ENCODE results near the gene TBCA. TPM values are rescaled to one million over a fixed set of nuclear protein-coding genes. Genes with fewer than 3 reads are reported as not detected.

The TBCA gene
- total RNA-seq, 1 experiment from 2014 or later = 310 TPM

DNA sequence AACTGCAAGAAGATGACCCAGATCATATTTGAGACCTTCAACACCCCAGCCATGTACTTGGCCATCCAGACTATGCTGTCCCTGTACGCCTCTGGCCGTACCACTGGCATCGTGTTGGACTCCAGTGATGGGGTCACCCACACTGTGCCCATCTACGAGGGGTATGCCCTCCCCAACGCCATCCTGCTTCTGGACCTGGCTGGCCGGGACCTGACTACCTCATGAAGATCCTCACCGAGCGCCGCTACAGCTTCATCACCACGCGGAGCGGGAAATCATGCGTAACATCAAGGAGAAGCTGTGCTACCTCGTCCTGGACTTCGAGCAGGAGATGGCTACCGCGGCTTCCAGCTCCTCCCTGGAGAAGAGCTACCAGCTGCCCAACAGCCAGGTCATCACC lies 9.1 kb upstream of the TBCA start:
- Mint-ChIP-seq H3K4me3 (ENCODE audit: unreplicated experiment) (no peak overlapping the region), H3K4me1 (ENCODE audit: insufficient read depth, unreplicated experiment) (no peaks in the 10 kb centered on the region), H3K36me3 (ENCODE audit: insufficient read depth, unreplicated experiment) (no peaks in the 10 kb centered on the region), H3K27ac (ENCODE audit: low read depth, unreplicated experiment) (no peak overlapping the region), H3K9me3 (ENCODE audit: unreplicated experiment) (no peaks in the 10 kb centered on the region), H3K27me3 (ENCODE audit: insufficient read depth, unreplicated experiment) (no peaks in the 10 kb centered on the region)
- CTCF ChIA-PET = interaction anchor here (0.6 to 0.7 kb wide), 2 partner anchors 16 to 181 kb away, joined by 3 read pairs; no protein-coding TSS in a partner anchor
- no TSS peak for BruUV-seq (replicated peaks)
- no peak for DNase-seq (ENCODE audit: unreplicated experiment)
- TF ChIP-seq, protein P1, sequence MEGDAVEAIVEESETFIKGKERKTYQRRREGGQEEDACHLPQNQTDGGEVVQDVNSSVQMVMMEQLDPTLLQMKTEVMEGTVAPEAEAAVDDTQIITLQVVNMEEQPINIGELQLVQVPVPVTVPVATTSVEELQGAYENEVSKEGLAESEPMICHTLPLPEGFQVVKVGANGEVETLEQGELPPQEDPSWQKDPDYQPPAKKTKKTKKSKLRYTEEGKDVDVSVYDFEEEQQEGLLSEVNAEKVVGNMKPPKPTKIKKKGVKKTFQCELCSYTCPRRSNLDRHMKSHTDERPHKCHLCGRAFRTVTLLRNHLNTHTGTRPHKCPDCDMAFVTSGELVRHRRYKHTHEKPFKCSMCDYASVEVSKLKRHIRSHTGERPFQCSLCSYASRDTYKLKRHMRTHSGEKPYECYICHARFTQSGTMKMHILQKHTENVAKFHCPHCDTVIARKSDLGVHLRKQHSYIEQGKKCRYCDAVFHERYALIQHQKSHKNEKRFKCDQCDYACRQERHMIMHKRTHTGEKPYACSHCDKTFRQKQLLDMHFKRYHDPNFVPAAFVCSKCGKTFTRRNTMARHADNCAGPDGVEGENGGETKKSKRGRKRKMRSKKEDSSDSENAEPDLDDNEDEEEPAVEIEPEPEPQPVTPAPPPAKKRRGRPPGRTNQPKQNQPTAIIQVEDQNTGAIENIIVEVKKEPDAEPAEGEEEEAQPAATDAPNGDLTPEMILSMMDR (IDR thresholded peaks at IDR 0.05; ENCODE audit: unreplicated experiment) = no peak
- POLR2A ChIA-PET = no interaction called here
- intact Hi-C loops (cut with micrococcal nuclease) = no loop called here

DNA sequence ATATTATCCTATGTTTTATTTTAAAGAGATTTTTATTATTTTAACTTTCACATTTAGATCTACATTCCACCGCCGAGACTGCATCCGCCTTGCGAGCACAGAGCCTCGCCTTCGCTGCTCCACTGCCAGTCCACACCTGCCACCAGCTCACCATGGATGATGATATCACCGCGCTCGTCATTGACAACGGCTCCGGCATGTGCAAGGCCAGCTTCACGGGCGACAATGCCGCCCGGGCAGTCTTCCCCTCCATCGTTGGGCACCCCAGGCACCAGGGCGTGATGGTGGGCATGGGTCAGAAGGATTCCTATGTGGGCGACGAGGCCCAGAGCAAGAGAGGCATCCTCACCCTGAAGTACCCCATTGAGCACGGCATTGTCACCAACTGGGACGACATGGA lies 8.6 kb upstream of the TBCA start:
- CTCF ChIA-PET = interaction anchor here (0.6 kb wide), 1 partner anchor 180 kb away, joined by 3 read pairs; no protein-coding TSS in a partner anchor
- intact Hi-C loops (cut with micrococcal nuclease) = no loop called here
- TF ChIP-seq, protein P1 (IDR thresholded peaks at IDR 0.05; ENCODE audit: unreplicated experiment) = no peak

DNA sequence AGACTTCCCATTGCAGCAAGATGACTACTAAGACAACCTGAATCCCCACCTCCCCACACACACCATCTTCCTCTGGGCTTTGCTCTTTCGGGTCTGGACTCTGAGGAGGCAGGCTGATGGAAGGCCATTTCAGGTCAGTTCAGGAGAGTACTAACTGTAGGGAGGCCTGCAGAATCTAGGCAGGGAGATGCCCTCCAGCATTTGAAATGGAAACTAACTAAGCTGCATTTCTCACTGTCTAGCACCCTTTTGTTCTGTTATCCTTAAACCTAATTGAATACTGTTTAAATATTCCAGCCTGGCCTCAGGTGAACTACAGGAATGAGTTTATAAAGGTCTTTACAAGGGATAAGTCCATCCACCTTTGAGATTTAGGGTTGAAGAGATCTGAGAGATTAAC lies 4.9 kb upstream of the TBCA start:
- CTCF ChIA-PET = no interaction called here
- no peak overlapping the region for H3K4me3 Mint-ChIP-seq (ENCODE audit: unreplicated experiment)
- no peak for DNase-seq (ENCODE audit: unreplicated experiment)
- no peak overlapping the region for H3K27ac Mint-ChIP-seq (ENCODE audit: low read depth, unreplicated experiment)
- TF ChIP-seq, protein P1 (IDR thresholded peaks at IDR 0.05; ENCODE audit: unreplicated experiment) = no peak
- peaks cover 3% of the 10 kb centered on the region for H3K36me3 Mint-ChIP-seq (ENCODE audit: insufficient read depth, unreplicated experiment)
- BruUV-seq (replicated peaks) = no TSS peak
- H3K4me1 Mint-ChIP-seq (ENCODE audit: insufficient read depth, unreplicated experiment) = peaks cover 5% of the 10 kb centered on the region
- no peaks in the 10 kb centered on the region for H3K9me3 Mint-ChIP-seq (ENCODE audit: unreplicated experiment)
- no peaks in the 10 kb centered on the region for H3K27me3 Mint-ChIP-seq (ENCODE audit: insufficient read depth, unreplicated experiment)
- POLR2A ChIA-PET = no interaction called here
- intact Hi-C loops (cut with micrococcal nuclease) = no loop called here

More for the DNA sequence above, 8.6 kb upstream of the TBCA start:
- no peaks in the 10 kb centered on the region for H3K36me3 Mint-ChIP-seq (ENCODE audit: insufficient read depth, unreplicated experiment)
- BruUV-seq (replicated peaks) = no TSS peak
- no peaks in the 10 kb centered on the region for H3K9me3 Mint-ChIP-seq (ENCODE audit: unreplicated experiment)
- POLR2A ChIA-PET = no interaction called here
- H3K27ac Mint-ChIP-seq (ENCODE audit: low read depth, unreplicated experiment) = no peak overlapping the region
- DNase-seq (ENCODE audit: unreplicated experiment) = no peak
- no peaks in the 10 kb centered on the region for H3K4me1 Mint-ChIP-seq (ENCODE audit: insufficient read depth, unreplicated experiment)
- no peak overlapping the region for H3K4me3 Mint-ChIP-seq (ENCODE audit: unreplicated experiment)
- no peaks in the 10 kb centered on the region for H3K27me3 Mint-ChIP-seq (ENCODE audit: insufficient read depth, unreplicated experiment)

DNA sequence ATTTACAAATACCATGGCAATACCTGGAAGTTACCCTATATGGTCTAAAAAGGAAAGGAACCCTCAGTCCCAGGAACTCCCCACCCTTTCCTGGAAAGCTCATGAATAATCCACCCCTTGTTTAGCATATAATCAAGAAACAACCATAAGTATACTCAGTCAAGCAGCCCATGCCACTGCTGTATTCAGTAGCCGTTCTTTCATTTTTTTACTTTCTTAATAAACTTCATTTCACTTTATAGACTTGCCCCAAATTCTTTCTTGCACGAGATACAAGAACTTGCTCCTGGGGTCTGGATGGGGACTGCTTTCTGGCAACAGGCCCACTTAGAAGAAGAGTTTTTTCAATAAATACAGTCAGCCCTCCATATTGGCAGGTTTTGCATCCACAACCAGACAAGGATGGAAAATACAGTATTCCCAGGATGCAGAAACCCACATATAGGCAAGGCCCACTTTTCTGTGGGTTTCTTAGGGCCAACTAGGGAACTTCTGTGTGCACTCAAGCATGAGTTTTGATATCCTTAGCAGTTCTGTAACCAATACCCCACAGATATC lies 2.8 kb upstream of the TBCA start:
- H3K4me1 Mint-ChIP-seq (ENCODE audit: insufficient read depth, unreplicated experiment) = peaks cover 19% of the 10 kb centered on the region
- H3K27ac Mint-ChIP-seq (ENCODE audit: low read depth, unreplicated experiment) = no peak overlapping the region
- ChIA-PET POLR2A (no interaction called here), CTCF (interaction anchor here (1.1 kb wide), 1 partner anchor 287 kb away, joined by 5 read pairs; the partner anchor contains the start of gene WDR41)
- H3K27me3 Mint-ChIP-seq (ENCODE audit: insufficient read depth, unreplicated experiment) = no peaks in the 10 kb centered on the region
- H3K36me3 Mint-ChIP-seq (ENCODE audit: insufficient read depth, unreplicated experiment) = peaks cover 16% of the 10 kb centered on the region
- BruUV-seq (replicated peaks) = no TSS peak
- TF ChIP-seq, protein P1 (IDR thresholded peaks at IDR 0.05; ENCODE audit: unreplicated experiment) = no peak
- H3K4me3 Mint-ChIP-seq (ENCODE audit: unreplicated experiment) = no peak overlapping the region
- intact Hi-C loops (cut with micrococcal nuclease) = no loop called here
- no peaks in the 10 kb centered on the region for H3K9me3 Mint-ChIP-seq (ENCODE audit: unreplicated experiment)
- DNase-seq (ENCODE audit: unreplicated experiment) = no peak
